ENCODE measurements around the gene DDX52. TPM values are rescaled to one million over a fixed set of nuclear protein-coding genes. Genes with fewer than 3 reads are reported as not detected.

The DDX52 gene
- total RNA-seq, 4 donors from 2014 or later = 15.9 to 36.6 (median 24.9) TPM

- H3K36me3 ChIP-seq = no peaks in the 10 kb centered on the region
- intact Hi-C loops (cut with DNase I; ENCODE audit: low total_unique reads) = no loop called here
- TF ChIP-seq POLR2A (IDR thresholded peaks at IDR 0.05) = no peak
- TF ChIP-seq CTCF (IDR thresholded peaks at IDR 0.05) = no peak
Observed at GRCh38 chr17:37651849-37652248, 8.6 kb upstream of the DDX52 start.

GRCh38 chr17:37650419-37651003 is 7.3 kb upstream of the DDX52 start:
- Histone ChIP-seq H3K27ac (no peak overlapping the region), H3K27me3 (peaks cover 0 to 3% of the 10 kb centered on the region in 2 donors), H3K4me3 (no peak overlapping the region), H3K4me1 (no peaks in the 10 kb centered on the region), H3K36me3 (no peaks in the 10 kb centered on the region), H3K9me3 (no peaks in the 10 kb centered on the region)
- TF ChIP-seq CTCF (IDR thresholded peaks at IDR 0.05) (no peak), POLR2A (IDR thresholded peaks at IDR 0.05) (no peak)
- DNase-seq = no peak
- intact Hi-C loops (cut with DNase I; ENCODE audit: low total_unique reads) = no loop called here

More at GRCh38 chr17:37651849-37652248, 8.6 kb upstream of the DDX52 start:
- Histone ChIP-seq H3K9me3 (no peaks in the 10 kb centered on the region), H3K27ac (no peak overlapping the region), H3K27me3 (peaks cover 0 to 3% of the 10 kb centered on the region in 2 donors), H3K4me1 (no peaks in the 10 kb centered on the region), H3K4me3 (no peak overlapping the region)
- DNase-seq = no peak

- DNase-seq = no peak
- H3K27ac ChIP-seq = no peak overlapping the region
Observed at GRCh38 chr17:37648555-37648954, 5.3 kb upstream of the DDX52 start.

GRCh38 chr17:37647856-37648255 is 4.6 kb upstream of the DDX52 start:
- Histone ChIP-seq H3K9me3 (no peaks in the 10 kb centered on the region), H3K36me3 (no peaks in the 10 kb centered on the region), H3K27ac (no peak overlapping the region), H3K27me3 (peaks cover 0 to 3% of the 10 kb centered on the region in 2 donors), H3K4me3 (no peak overlapping the region), H3K4me1 (no peaks in the 10 kb centered on the region)
- TF ChIP-seq POLR2A (IDR thresholded peaks at IDR 0.05) (no peak), CTCF (IDR thresholded peaks at IDR 0.05) (no peak)
- intact Hi-C loops (cut with DNase I; ENCODE audit: low total_unique reads) = no loop called here
- no peak for DNase-seq

More at GRCh38 chr17:37648555-37648954, 5.3 kb upstream of the DDX52 start:
- TF ChIP-seq CTCF (IDR thresholded peaks at IDR 0.05) (no peak), POLR2A (IDR thresholded peaks at IDR 0.05) (no peak)
- Histone ChIP-seq H3K27me3 (peaks cover 0 to 3% of the 10 kb centered on the region in 2 donors), H3K9me3 (no peaks in the 10 kb centered on the region), H3K36me3 (no peaks in the 10 kb centered on the region), H3K4me3 (no peak overlapping the region), H3K4me1 (no peaks in the 10 kb centered on the region)
- intact Hi-C loops (cut with DNase I; ENCODE audit: low total_unique reads) = no loop called here

- Histone ChIP-seq H3K4me3 (peak overlapping the region; percentile 60 to 68), H3K9me3 (no peaks in the 10 kb centered on the region), H3K27me3 (no peaks in the 10 kb centered on the region), H3K27ac (peak overlapping the region; percentile 77 to 82), H3K4me1 (no peaks in the 10 kb centered on the region), H3K36me3 (no peaks in the 10 kb centered on the region)
- intact Hi-C loops (cut with DNase I; ENCODE audit: low total_unique reads) = no loop called here
- TF ChIP-seq POLR2A (IDR thresholded peaks at IDR 0.05) (no peak), CTCF (IDR thresholded peaks at IDR 0.05) (no peak)
- DNase-seq = no peak
Observed at GRCh38 chr17:37643869-37644268, 623 bp upstream of the DDX52 start.
